ENCODE measurements around the gene WDR1. TPM values are rescaled to one million over a fixed set of nuclear protein-coding genes. Genes with fewer than 3 reads are reported as not detected.

The WDR1 gene
- total RNA-seq, 4 donors from 2014 or later: 361 to 536 (median 485) TPM

- 79% methylated on average over 8 of the region's 13 CpGs for WGBS
- Histone ChIP-seq H3K9me3 (no peaks in the 10 kb centered on the region), H3K27ac (replicated peaks in 1 of 4) (peak overlapping the region; percentile 93 to 98 (median 94)), H3K27me3 (no peaks in the 10 kb centered on the region), H3K36me3 (peaks cover 0 to 76% (median 66%) of the 10 kb centered on the region in 4 donors), H3K4me1 (peaks cover 92 to 97% (median 96%) of the 10 kb centered on the region in 4 donors), H3K4me3 (peak overlapping the region in 1 of 4 donors; percentile 3)
- intact Hi-C loops (cut with DNase I): no loop called here
- TF ChIP-seq, protein P1, sequence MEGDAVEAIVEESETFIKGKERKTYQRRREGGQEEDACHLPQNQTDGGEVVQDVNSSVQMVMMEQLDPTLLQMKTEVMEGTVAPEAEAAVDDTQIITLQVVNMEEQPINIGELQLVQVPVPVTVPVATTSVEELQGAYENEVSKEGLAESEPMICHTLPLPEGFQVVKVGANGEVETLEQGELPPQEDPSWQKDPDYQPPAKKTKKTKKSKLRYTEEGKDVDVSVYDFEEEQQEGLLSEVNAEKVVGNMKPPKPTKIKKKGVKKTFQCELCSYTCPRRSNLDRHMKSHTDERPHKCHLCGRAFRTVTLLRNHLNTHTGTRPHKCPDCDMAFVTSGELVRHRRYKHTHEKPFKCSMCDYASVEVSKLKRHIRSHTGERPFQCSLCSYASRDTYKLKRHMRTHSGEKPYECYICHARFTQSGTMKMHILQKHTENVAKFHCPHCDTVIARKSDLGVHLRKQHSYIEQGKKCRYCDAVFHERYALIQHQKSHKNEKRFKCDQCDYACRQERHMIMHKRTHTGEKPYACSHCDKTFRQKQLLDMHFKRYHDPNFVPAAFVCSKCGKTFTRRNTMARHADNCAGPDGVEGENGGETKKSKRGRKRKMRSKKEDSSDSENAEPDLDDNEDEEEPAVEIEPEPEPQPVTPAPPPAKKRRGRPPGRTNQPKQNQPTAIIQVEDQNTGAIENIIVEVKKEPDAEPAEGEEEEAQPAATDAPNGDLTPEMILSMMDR (IDR thresholded peaks at IDR 0.05): no peak
- TF ChIP-seq POLR2AphosphoS5 (IDR thresholded peaks at IDR 0.05): no peak
- TF ChIP-seq POLR2A (IDR thresholded peaks at IDR 0.05; ENCODE audit: low read depth): no peak
- no peak for TF ChIP-seq EP300 (IDR thresholded peaks at IDR 0.05)
- no peak for DNase-seq (ENCODE audit: extremely low spot score)
These were observed 5.4 kb downstream of the WDR1 start for GRCh38 chr4:10111067-10111801.

DNA sequence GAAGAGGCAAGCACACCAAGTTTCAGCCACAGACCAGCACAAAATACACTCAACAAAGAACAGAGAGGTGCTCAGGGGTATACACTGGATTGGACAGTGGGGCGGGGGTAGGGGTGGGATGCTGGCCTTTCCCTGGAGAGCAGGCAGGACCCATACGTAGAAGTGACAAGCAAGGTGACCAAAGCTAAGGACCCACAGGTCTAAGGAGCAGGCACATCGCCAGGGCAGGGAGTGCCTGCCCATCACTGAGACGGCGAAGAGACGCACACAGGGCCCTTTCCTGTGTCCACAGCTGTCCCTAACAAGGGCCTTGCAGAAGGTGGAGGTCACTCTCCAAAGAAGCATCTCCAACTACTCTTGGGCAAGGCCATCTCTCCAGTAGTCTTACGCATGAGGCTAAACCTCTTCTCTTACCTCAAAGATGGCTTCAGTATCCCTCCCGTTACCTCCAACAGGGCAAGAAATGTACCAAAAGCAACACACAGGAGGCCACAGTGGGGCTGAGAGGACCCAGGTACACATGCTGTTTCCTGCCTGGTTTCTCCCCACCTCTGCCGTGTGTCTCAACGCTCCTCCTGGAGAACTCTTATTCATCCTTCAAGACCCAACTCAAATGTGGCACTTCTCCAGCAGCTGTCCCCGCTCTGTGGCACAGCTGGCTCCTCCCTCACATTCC is 6.5 kb downstream of the WDR1 start:
- WGBS: 80% methylated on average over 7 of the region's 11 CpGs

GRCh38 chr4:10108818-10109783 is 7.5 kb downstream of the WDR1 start:
- Histone ChIP-seq H3K27me3 (no peaks in the 10 kb centered on the region), H3K27ac (replicated peaks in 1 of 4) (peak overlapping the region; percentile 93 to 98 (median 94)), H3K4me3 (peak overlapping the region; percentile 1 to 32 (median 12)), H3K36me3 (peaks cover 0 to 59% (median 53%) of the 10 kb centered on the region in 4 donors), H3K9me3 (no peaks in the 10 kb centered on the region), H3K4me1 (peaks cover 96 to 100% (median 100%) of the 10 kb centered on the region in 4 donors)
- intact Hi-C loops (cut with DNase I): no loop called here
- no peak for DNase-seq (ENCODE audit: extremely low spot score)
- TF ChIP-seq, protein P1 (IDR thresholded peaks at IDR 0.05): no peak
- TF ChIP-seq POLR2A (IDR thresholded peaks at IDR 0.05; ENCODE audit: low read depth) (no peak), EP300 (IDR thresholded peaks at IDR 0.05) (no peak), POLR2AphosphoS5 (IDR thresholded peaks at IDR 0.05) (peak in 1 of 2 donors; percentile 39)
- 42% methylated on average over 17 of the region's 17 CpGs for WGBS

More for the DNA sequence above, 6.5 kb downstream of the WDR1 start:
- Histone ChIP-seq H3K36me3 (peaks cover 0 to 69% (median 62%) of the 10 kb centered on the region in 4 donors), H3K27ac (replicated peaks in 1 of 4) (peak overlapping the region; percentile 93 to 98 (median 94)), H3K27me3 (no peaks in the 10 kb centered on the region), H3K4me1 (peaks cover 96 to 100% (median 100%) of the 10 kb centered on the region in 4 donors), H3K9me3 (no peaks in the 10 kb centered on the region), H3K4me3 (peak overlapping the region in 2 of 4 donors; percentile 23 to 32)
- no peak for TF ChIP-seq POLR2A (IDR thresholded peaks at IDR 0.05; ENCODE audit: low read depth)
- no peak for TF ChIP-seq EP300 (IDR thresholded peaks at IDR 0.05)
- TF ChIP-seq POLR2AphosphoS5 (IDR thresholded peaks at IDR 0.05): no peak
- TF ChIP-seq, protein P1 (IDR thresholded peaks at IDR 0.05): no peak
- intact Hi-C loops (cut with DNase I): no loop called here
- no peak for DNase-seq (ENCODE audit: extremely low spot score)

DNA sequence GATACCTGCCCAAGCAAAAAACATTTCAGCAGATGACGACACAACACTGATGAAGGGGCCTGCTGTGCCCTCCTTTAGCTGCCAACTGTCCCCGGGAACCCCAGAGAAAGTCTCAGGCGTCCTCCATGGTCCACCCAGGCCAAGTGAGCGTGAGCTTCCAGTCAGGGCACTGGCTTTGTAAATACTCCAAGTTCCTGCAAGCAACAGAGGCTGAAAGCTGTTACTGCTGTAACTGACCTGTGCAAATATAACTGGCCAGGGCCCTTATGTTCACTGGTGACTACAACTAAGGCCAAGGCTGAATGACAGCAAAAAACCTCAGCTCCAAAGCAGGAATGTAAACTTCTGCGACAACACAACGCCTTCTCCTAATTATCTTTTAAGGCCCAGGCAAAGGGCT is 8.2 kb downstream of the WDR1 start:
- no peak for DNase-seq (ENCODE audit: extremely low spot score)
- peaks cover 0 to 58% (median 48%) of the 10 kb centered on the region in 4 donors for H3K36me3 ChIP-seq
- WGBS: 50% methylated on average over 6 of the region's 6 CpGs
- TF ChIP-seq POLR2A (IDR thresholded peaks at IDR 0.05; ENCODE audit: low read depth) (no peak), POLR2AphosphoS5 (IDR thresholded peaks at IDR 0.05) (peak; percentile 17 to 24), EP300 (IDR thresholded peaks at IDR 0.05) (no peak)
- intact Hi-C loops (cut with DNase I): no loop called here
- H3K4me1 ChIP-seq: peaks cover 98 to 100% (median 100%) of the 10 kb centered on the region in 4 donors
- peak overlapping the region in 3 of 4 donors; percentile 1 to 32 (median 23) for H3K4me3 ChIP-seq
- H3K27me3 ChIP-seq: no peaks in the 10 kb centered on the region
- H3K9me3 ChIP-seq: no peaks in the 10 kb centered on the region
- H3K27ac ChIP-seq (replicated peaks in 1 of 4): peak overlapping the region; percentile 93 to 98 (median 94)
